Measurements from ENCODE around the gene FIBCD1. TPM values are rescaled to one million over a fixed set of nuclear protein-coding genes. Genes with fewer than 3 reads are reported as not detected.

Gene FIBCD1
- polyA plus RNA-seq, 3 donors = 0.47 to 0.56 (median 0.54) TPM

DNA sequence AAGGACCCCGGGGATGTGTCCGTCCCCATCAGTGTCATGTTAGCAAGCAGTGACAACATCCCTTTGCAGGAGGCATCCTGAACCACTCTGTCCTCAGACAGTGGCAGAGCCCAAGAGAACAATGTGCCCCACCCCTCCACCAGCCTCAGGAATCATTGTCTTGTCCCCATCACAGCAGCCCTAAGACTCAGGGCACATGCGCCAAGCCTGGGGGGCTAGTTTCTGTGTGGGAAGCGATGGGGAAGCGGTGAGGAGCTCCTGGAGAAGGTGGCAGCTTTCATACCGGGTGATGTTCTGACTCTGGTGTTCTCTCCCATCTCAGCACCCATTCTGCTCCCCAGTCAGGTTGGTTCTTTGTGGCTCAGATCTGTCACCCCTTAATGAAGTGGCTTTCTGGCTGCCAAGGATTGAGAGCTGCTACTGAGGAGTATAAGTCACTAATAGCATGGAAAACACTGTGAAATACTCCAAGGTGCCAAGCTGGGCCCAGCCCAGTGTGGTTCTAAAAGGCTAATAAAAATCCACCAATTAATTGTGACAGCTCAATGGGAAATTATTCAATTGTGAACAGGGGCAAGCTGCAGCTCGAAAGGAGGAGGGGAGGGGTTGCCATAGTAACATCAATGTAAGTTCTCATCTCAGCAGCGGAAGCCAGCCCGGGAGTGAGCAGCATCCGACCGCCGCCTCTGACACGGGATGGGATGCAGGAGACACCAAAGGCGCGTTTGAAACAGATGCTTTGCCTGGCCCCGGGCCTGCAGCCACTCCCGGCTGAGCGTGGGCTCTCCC lies 47.2 kb downstream of the FIBCD1 start:
- no peak for DNase-seq (ENCODE audit: extremely low read depth in 1 of 11, low read depth in 9 of 11, low spot score in 4 of 11)

GRCh38 chr9:130890870-130891687 lies 48.0 kb downstream of the FIBCD1 start:
- no peak for DNase-seq (ENCODE audit: extremely low read depth in 1 of 11, low read depth in 9 of 11, low spot score in 4 of 11)

GRCh38 chr9:130890124-130890523 lies 48.9 kb downstream of the FIBCD1 start:
- DNase-seq (ENCODE audit: extremely low read depth in 1 of 11, low read depth in 9 of 11, low spot score in 4 of 11) = no peak

DNA sequence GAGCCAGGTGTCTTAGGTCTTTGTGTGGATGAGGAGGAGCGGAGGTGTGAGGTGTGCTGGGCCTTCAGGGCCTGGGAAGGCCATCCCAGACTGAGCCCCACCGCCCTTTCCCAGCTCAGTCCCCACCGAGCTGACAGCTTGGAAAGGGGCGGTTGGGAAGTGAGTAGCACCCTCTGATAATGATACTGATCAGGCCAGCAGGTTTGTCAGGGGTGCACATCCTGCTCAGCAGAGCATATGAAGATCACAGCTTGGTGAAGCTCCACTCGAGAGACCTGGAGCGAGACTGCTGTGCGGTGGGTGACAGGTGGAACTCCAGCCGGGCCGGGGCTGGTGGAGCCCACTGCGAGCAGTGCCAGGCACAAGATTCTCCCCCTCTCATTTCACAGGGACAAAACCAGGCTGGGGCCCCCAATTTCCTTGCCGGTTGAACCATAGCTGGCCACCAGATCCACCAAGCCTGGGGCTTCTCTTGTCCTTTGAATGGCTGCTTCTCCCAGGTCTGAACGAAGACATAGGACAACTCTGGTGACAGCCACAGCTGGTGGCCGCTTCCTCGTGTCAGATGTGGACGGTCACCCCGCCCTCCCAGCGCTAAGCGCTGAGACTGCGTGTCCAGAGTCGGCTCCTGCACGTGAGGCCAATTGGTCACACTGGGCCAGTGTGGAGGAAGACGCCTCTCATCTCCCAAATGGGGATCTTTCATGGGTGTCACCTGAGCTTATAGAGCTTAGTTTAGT lies 50.7 kb downstream of the FIBCD1 start:
- DNase-seq (ENCODE audit: extremely low read depth in 1 of 11, low read depth in 9 of 11, low spot score in 4 of 11) = no peak

DNA sequence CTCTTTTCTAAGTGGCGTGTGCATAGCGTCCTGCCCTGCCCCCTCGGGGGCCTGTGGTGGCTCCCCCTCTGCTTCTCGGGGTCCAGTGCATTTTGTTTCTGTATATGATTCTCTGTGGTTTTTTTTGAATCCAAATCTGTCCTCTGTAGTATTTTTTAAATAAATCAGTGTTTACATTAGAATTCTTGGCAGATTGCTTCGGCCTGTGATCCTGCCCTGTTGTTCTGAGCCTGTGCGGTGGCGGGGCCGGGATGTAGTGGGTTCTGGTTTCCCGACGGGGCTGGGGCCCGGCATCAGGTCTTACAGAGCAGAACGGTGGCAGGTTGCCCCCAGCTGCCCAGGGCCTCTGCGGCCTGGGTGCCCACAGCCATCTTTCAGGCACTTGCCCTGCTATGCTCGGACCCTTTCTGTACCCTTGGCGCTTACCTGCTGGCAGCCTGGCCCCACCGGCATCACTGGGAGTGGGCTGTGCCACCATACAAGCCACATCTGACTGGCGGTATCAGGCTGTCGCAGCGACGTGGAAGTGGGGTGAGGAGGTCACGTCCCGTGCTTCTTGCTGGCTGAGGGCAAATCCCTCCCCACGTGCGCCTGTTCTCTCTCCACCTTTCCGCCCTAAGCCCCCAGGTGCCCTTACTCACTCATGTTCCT lies 51.4 kb downstream of the FIBCD1 start:
- DNase-seq (ENCODE audit: extremely low read depth in 1 of 11, low read depth in 9 of 11, low spot score in 4 of 11) = no peak

- no peak for DNase-seq (ENCODE audit: extremely low read depth in 1 of 11, low read depth in 9 of 11, low spot score in 4 of 11)
Observed at GRCh38 chr9:130886981-130887380, 52.1 kb downstream of the FIBCD1 start.

DNA sequence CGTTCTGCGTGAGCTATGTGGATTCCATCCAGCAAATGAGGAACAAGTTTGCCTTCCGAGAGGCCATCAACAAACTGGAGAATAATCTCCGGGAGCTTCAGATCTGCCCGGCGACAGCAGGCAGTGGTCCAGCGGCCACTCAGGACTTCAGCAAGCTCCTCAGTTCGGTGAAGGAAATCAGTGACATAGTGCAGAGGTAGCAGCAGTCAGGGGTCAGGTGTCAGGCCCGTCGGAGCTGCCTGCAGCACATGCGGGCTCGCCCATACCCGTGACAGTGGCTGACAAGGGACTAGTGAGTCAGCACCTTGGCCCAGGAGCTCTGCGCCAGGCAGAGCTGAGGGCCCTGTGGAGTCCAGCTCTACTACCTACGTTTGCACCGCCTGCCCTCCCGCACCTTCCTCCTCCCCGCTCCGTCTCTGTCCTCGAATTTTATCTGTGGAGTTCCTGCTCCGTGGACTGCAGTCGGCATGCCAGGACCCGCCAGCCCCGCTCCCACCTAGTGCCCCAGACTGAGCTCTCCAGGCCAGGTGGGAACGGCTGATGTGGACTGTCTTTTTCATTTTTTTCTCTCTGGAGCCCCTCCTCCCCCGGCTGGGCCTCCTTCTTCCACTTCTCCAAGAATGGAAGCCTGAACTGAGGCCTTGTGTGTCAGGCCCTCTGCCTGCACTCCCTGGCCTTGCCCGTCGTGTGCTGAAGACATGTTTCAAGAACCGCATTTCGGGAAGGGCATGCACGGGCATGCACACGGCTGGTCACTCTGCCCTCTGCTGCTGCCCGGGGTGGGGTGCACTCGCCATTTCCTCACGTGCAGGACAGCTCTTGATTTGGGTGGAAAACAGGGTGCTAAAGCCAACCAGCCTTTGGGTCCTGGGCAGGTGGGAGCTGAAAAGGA lies 53.3 kb downstream of the FIBCD1 start:
- no peak for DNase-seq (ENCODE audit: extremely low read depth in 1 of 11, low read depth in 9 of 11, low spot score in 4 of 11)

DNA sequence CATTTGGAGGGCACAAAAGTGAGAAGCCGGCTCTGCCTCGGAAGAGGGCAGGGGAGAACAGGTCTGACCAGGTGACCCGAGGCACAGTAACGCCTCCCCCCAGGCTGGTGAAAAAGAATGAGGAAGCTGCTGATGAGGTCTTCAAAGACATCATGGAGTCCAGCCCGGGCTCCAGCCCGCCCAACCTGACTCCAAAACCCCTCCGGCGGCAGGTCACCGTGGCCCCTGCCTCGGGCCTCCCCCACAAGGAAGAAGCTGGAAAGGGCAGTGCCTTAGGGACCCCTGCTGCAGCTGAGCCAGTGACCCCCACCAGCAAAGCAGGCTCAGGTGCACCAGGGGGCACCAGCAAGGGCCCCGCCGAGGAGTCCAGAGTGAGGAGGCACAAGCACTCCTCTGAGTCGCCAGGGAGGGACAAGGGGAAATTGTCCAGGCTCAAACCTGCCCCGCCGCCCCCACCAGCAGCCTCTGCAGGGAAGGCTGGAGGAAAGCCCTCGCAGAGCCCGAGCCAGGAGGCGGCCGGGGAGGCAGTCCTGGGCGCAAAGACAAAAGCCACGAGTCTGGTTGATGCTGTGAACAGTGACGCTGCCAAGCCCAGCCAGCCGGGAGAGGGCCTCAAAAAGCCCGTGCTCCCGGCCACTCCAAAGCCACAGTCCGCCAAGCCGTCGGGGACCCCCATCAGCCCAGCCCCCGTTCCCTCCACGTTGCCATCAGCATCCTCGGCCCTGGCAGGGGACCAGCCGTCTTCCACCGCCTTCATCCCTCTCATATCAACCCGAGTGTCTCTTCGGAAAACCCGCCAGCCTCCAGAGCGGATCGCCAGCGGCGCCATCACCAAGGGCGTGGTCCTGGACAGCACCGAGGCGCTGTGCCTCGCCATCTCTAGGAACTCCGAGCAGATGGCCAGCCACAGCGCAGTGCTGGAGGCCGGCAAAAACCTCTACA lies 54.2 kb downstream of the FIBCD1 start:
- no peak for DNase-seq (ENCODE audit: extremely low read depth in 1 of 11, low read depth in 9 of 11, low spot score in 4 of 11)

GRCh38 chr9:130884111-130884531 lies 54.9 kb downstream of the FIBCD1 start:
- DNase-seq (ENCODE audit: extremely low read depth in 1 of 11, low read depth in 9 of 11, low spot score in 4 of 11) = no peak

GRCh38 chr9:130883479-130883878 lies 55.6 kb downstream of the FIBCD1 start:
- no peak for DNase-seq (ENCODE audit: extremely low read depth in 1 of 11, low read depth in 9 of 11, low spot score in 4 of 11)

GRCh38 chr9:130882696-130883225 lies 56.3 kb downstream of the FIBCD1 start:
- no peak for DNase-seq (ENCODE audit: extremely low read depth in 1 of 11, low read depth in 9 of 11, low spot score in 4 of 11)

GRCh38 chr9:130881516-130881915 lies 57.5 kb downstream of the FIBCD1 start:
- DNase-seq (ENCODE audit: extremely low read depth in 1 of 11, low read depth in 9 of 11, low spot score in 4 of 11) = no peak

DNA sequence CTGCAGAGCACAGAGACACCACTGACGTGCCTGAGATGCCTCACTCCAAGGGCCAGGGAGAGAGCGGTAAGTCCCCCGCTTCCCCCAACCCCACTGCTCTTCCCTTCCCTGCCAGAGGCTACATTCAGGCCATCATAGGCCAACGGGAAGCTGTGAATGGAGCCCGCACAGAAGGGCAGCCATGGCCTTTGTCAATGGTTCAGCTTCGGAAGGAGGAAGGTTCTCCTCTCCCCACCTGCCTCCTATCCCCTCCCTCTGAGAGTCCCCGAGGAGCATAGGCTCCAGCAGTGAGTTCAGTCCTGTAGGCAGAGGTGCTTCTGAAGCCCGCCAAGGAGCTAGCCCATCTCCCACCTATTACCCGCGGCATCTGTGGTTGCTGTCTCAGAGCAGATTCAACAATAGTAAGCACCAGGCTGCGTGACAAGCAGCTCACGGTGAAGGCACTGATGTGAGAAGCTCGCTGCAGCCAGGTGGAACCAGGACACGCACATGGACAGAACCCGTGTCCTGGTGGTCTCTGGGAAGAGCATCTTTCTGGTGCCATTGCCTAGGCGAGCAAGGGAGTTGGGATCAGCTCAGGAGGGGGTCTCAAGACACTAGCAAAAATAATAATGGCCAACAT lies 58.3 kb downstream of the FIBCD1 start:
- no peak for DNase-seq (ENCODE audit: extremely low read depth in 1 of 11, low read depth in 9 of 11, low spot score in 4 of 11)

DNA sequence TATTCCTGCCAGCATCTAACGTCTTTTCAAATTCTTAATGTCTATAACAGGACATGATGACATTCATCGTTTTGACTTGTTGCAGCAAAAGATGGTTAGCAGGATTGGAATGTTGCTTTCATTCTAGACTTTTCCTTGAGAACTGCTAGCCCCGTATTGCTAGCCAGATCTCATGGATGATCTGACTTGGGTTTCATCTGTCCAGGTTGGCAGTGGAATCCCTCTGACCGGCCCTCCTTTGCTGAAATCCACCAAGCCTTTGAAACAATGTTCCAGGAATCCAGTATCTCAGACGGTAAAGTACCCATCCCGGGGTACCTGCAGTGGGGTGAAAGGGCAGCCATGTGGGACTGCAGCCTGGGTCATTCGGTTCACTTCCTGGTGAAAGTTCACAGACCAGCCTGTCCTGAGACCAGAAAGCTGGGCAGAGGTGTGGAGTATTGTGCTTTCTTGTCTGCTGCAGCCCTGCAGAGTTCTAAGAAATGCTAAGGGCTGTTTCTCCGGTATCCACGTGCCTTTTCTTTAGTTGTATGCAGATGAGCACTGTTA lies 59.1 kb downstream of the FIBCD1 start:
- no peak for DNase-seq (ENCODE audit: extremely low read depth in 1 of 11, low read depth in 9 of 11, low spot score in 4 of 11)

GRCh38 chr9:130878295-130878694 lies 60.8 kb downstream of the FIBCD1 start:
- no peak for DNase-seq (ENCODE audit: extremely low read depth in 1 of 11, low read depth in 9 of 11, low spot score in 4 of 11)

DNA sequence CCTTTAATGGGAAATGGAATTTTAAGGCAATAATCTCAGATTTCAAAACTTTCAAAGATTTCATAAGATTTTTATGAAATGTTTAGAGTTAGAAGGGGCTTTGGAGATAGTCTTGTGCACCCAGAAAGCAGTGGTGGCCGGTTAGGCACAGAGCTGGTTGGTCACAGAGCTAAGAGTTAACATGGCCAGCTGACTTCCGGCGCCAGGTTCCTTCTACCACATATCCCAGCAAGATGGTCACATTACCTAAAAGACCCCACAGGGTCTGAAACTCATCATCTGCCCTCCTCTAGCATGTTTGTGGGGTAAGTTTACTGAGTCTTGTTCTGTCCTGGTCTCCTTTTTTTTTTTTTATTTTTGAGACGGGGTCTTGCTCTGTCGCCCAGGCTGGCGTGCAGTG lies 61.7 kb downstream of the FIBCD1 start:
- DNase-seq (ENCODE audit: extremely low read depth in 1 of 11, low read depth in 9 of 11, low spot score in 4 of 11) = no peak

All from renal cortex interstitium (tissue), 11 donors.